DND-41 (cell line): ENCODE results near the gene CPXM2.

Experiments used
- CTCF ChIP-seq: IDR thresholded peaks from 2 replicates; pipeline ENCODE4 v1.5.1; 2012; ENCODE audit warnings: borderline replicate concordance, low read length, moderate library complexity, mild to moderate bottlenecking; ENCODE audit not compliant: poor library complexity, severe bottlenecking; ENCODE audit errors: extremely low read depth
- EZH2 ChIP-seq: IDR thresholded peaks from 3 replicates; pipeline ENCODE4 v1.6.1; 2012; ENCODE audit warnings: borderline replicate concordance, low read depth, mild to moderate bottlenecking, moderate library complexity, low read length, inconsistent platforms; ENCODE audit not compliant: severe bottlenecking

GRCh38 chr10:123865350-123865749 is 26.3 kb downstream of the CPXM2 start:
- TF ChIP-seq CTCF (no peak), EZH2 (no peak)
